Measurements from ENCODE around the gene PIK3AP1.

PIK3AP1 gene

GRCh38 chr10:96648297-96648696, 72.0 kb downstream of the PIK3AP1 start:
- DNase-seq: no peak
- no peaks in the 10 kb centered on the region for H3K9me2 ChIP-seq (replicated peaks; ENCODE audit: insufficient read depth, low read length)
- H3K9me3 ChIP-seq (replicated peaks; ENCODE audit: insufficient read depth, low read length): no peaks in the 10 kb centered on the region
- H3K79me2 ChIP-seq (ENCODE audit: low read length): no peaks in the 10 kb centered on the region
- no peaks in the 10 kb centered on the region for H3K27me3 ChIP-seq (replicated peaks; ENCODE audit: insufficient read depth, low read length)
- no peaks in the 10 kb centered on the region for H3K36me3 ChIP-seq (replicated peaks; ENCODE audit: insufficient read depth, low read length)
- no peak overlapping the region for H3K4me2 ChIP-seq (ENCODE audit: low read depth, low read length)
- no peak overlapping the region for H2AFZ ChIP-seq (ENCODE audit: low read length)
- no peaks in the 10 kb centered on the region for H4K20me1 ChIP-seq (ENCODE audit: insufficient read depth, low read length)
- no peaks in the 10 kb centered on the region for H3K4me1 ChIP-seq (ENCODE audit: low read length)
- H3K4me3 ChIP-seq (ENCODE audit: low read length): no peak overlapping the region
- no peaks in the 10 kb centered on the region for H3F3A ChIP-seq (ENCODE audit: insufficient read depth, low read length)
- no peak overlapping the region for H3K9ac ChIP-seq (ENCODE audit: low read length)
- TF ChIP-seq CTCF (IDR thresholded peaks at IDR 0.05; ENCODE audit: low read length) (no peak), EZH2phosphoT487 (IDR thresholded peaks at IDR 0.05; ENCODE audit: low read length) (no peak), EZH2 (optimal IDR thresholded peaks at IDR 0.05; ENCODE audit: low read depth, low read length) (no peak)
- H3K27ac ChIP-seq (ENCODE audit: low read length): no peak overlapping the region

- Histone ChIP-seq H3K9me3 (replicated peaks; ENCODE audit: insufficient read depth, low read length) (no peaks in the 10 kb centered on the region), H3K27ac (ENCODE audit: low read length) (no peak overlapping the region), H3K9me2 (replicated peaks; ENCODE audit: insufficient read depth, low read length) (no peaks in the 10 kb centered on the region), H3K4me2 (ENCODE audit: low read depth, low read length) (no peak overlapping the region), H3K27me3 (replicated peaks; ENCODE audit: insufficient read depth, low read length) (no peaks in the 10 kb centered on the region), H3K9ac (ENCODE audit: low read length) (no peak overlapping the region), H3F3A (ENCODE audit: insufficient read depth, low read length) (no peaks in the 10 kb centered on the region), H4K20me1 (ENCODE audit: insufficient read depth, low read length) (no peaks in the 10 kb centered on the region), H3K36me3 (replicated peaks; ENCODE audit: insufficient read depth, low read length) (no peaks in the 10 kb centered on the region), H3K79me2 (ENCODE audit: low read length) (no peaks in the 10 kb centered on the region), H3K4me1 (ENCODE audit: low read length) (no peaks in the 10 kb centered on the region), H2AFZ (ENCODE audit: low read length) (no peak overlapping the region), H3K4me3 (ENCODE audit: low read length) (no peak overlapping the region)
- no peak for DNase-seq
- TF ChIP-seq EZH2phosphoT487 (IDR thresholded peaks at IDR 0.05; ENCODE audit: low read length) (no peak), CTCF (IDR thresholded peaks at IDR 0.05; ENCODE audit: low read length) (no peak), EZH2 (optimal IDR thresholded peaks at IDR 0.05; ENCODE audit: low read depth, low read length) (no peak)
Observed at GRCh38 chr10:96647466-96647865, 72.8 kb downstream of the PIK3AP1 start.

- Histone ChIP-seq H3K79me2 (ENCODE audit: low read length) (no peaks in the 10 kb centered on the region), H3K27me3 (replicated peaks; ENCODE audit: insufficient read depth, low read length) (no peaks in the 10 kb centered on the region), H3K9ac (ENCODE audit: low read length) (no peak overlapping the region), H3K27ac (ENCODE audit: low read length) (no peak overlapping the region), H4K20me1 (ENCODE audit: insufficient read depth, low read length) (no peaks in the 10 kb centered on the region), H3K4me3 (ENCODE audit: low read length) (no peak overlapping the region), H3K36me3 (replicated peaks; ENCODE audit: insufficient read depth, low read length) (no peaks in the 10 kb centered on the region), H2AFZ (ENCODE audit: low read length) (no peak overlapping the region), H3K4me1 (ENCODE audit: low read length) (no peaks in the 10 kb centered on the region), H3K4me2 (ENCODE audit: low read depth, low read length) (no peak overlapping the region), H3K9me3 (replicated peaks; ENCODE audit: insufficient read depth, low read length) (no peaks in the 10 kb centered on the region), H3K9me2 (replicated peaks; ENCODE audit: insufficient read depth, low read length) (no peaks in the 10 kb centered on the region), H3F3A (ENCODE audit: insufficient read depth, low read length) (no peaks in the 10 kb centered on the region)
- TF ChIP-seq EZH2phosphoT487 (IDR thresholded peaks at IDR 0.05; ENCODE audit: low read length) (no peak), CTCF (IDR thresholded peaks at IDR 0.05; ENCODE audit: low read length) (no peak), EZH2 (optimal IDR thresholded peaks at IDR 0.05; ENCODE audit: low read depth, low read length) (no peak)
- DNase-seq: no peak
Observed at GRCh38 chr10:96646751-96647166, 73.6 kb downstream of the PIK3AP1 start.
